Measurements from ENCODE around the gene KIF16B. TPM values are rescaled to one million over a fixed set of nuclear protein-coding genes. Genes with fewer than 3 reads are reported as not detected.

Gene KIF16B
- total RNA-seq, 1 experiment from 2014 or later, result 7.6 TPM

DNA sequence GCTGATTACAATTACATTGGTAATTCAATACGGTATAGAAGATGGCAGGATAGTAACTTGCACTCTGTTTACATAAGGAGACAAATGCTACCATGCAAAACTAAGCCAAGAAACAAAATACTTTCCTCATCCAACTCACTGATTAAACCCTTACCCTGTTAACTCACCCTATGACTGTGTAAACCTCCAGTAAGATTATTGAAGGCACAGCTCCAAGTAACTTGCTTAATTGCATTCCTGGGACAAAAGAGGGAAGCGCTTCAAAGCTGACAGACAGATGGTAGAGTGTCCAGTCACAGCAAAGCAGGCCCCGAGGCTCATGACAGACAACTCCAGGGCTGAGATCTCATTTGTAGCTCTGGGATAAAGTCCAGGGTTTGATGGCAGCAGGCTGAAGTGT lies 6.9 kb upstream of the KIF16B start (continued):
- TF ChIP-seq FOXK1 (CRISPR knock-in tag; IDR thresholded peaks at IDR 0.05), result no peak
- no peak for TF ChIP-seq CBFB (CRISPR knock-in tag; IDR thresholded peaks at IDR 0.05; ENCODE audit: low read depth)
- TF ChIP-seq, protein P1, sequence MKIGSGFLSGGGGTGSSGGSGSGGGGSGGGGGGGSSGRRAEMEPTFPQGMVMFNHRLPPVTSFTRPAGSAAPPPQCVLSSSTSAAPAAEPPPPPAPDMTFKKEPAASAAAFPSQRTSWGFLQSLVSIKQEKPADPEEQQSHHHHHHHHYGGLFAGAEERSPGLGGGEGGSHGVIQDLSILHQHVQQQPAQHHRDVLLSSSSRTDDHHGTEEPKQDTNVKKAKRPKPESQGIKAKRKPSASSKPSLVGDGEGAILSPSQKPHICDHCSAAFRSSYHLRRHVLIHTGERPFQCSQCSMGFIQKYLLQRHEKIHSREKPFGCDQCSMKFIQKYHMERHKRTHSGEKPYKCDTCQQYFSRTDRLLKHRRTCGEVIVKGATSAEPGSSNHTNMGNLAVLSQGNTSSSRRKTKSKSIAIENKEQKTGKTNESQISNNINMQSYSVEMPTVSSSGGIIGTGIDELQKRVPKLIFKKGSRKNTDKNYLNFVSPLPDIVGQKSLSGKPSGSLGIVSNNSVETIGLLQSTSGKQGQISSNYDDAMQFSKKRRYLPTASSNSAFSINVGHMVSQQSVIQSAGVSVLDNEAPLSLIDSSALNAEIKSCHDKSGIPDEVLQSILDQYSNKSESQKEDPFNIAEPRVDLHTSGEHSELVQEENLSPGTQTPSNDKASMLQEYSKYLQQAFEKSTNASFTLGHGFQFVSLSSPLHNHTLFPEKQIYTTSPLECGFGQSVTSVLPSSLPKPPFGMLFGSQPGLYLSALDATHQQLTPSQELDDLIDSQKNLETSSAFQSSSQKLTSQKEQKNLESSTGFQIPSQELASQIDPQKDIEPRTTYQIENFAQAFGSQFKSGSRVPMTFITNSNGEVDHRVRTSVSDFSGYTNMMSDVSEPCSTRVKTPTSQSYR (CRISPR knock-in tag; IDR thresholded peaks at IDR 0.05), result no peak
- no peak for TF ChIP-seq RELA (CRISPR knock-in tag; IDR thresholded peaks at IDR 0.05; ENCODE audit: borderline replicate concordance)
- TF ChIP-seq, protein P2, sequence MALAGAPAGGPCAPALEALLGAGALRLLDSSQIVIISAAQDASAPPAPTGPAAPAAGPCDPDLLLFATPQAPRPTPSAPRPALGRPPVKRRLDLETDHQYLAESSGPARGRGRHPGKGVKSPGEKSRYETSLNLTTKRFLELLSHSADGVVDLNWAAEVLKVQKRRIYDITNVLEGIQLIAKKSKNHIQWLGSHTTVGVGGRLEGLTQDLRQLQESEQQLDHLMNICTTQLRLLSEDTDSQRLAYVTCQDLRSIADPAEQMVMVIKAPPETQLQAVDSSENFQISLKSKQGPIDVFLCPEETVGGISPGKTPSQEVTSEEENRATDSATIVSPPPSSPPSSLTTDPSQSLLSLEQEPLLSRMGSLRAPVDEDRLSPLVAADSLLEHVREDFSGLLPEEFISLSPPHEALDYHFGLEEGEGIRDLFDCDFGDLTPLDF (CRISPR knock-in tag; IDR thresholded peaks at IDR 0.05), result no peak
- TF ChIP-seq NR1H2 (CRISPR knock-in tag; IDR thresholded peaks at IDR 0.05), result no peak
- TF ChIP-seq, protein P3, sequence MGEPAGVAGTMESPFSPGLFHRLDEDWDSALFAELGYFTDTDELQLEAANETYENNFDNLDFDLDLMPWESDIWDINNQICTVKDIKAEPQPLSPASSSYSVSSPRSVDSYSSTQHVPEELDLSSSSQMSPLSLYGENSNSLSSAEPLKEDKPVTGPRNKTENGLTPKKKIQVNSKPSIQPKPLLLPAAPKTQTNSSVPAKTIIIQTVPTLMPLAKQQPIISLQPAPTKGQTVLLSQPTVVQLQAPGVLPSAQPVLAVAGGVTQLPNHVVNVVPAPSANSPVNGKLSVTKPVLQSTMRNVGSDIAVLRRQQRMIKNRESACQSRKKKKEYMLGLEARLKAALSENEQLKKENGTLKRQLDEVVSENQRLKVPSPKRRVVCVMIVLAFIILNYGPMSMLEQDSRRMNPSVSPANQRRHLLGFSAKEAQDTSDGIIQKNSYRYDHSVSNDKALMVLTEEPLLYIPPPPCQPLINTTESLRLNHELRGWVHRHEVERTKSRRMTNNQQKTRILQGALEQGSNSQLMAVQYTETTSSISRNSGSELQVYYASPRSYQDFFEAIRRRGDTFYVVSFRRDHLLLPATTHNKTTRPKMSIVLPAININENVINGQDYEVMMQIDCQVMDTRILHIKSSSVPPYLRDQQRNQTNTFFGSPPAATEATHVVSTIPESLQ (CRISPR knock-in tag; IDR thresholded peaks at IDR 0.05), result no peak

DNA sequence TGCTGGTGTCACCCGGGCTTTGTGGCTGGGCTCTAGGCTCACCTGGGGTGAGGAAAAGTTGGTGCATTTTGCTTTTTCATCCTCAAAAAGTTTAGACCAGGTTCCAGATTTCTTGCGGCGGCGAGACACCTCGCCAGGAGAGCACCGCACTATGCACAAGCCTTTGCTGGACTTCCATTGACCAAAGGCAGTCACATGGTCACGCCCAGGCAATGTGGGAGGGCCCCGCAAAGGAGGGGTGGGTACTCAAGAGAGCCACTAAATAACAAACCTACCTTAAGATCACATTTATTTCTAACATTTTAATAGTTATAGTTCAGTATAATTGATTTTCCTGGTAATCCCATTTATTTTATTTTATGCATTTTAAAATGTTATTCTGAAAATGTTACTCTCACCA lies 3.0 kb upstream of the KIF16B start:
- H3K27me3 Mint-ChIP-seq (ENCODE audit: low read depth), result no peaks in the 10 kb centered on the region
- DNase-seq (ENCODE audit: low spot score) (peak; percentile 28), ATAC-seq (no peak)
- peak overlapping the region; percentile 84 for H3K4me3 Mint-ChIP-seq
- no peaks in the 10 kb centered on the region; the same call in 1 of the 2 replicates for H3K9me3 Mint-ChIP-seq
- POLR2A ChIA-PET, result no interaction called here
- no peaks in the 10 kb centered on the region for H3K36me3 Mint-ChIP-seq
- CTCF ChIA-PET, result interaction anchor here (1.2 kb wide), 1 partner anchor 41 kb away, joined by 3 read pairs; no protein-coding TSS in a partner anchor
- no peak overlapping the region for H3K27ac Mint-ChIP-seq
- peaks cover 43% of the 10 kb centered on the region for H3K4me1 Mint-ChIP-seq
- no peak for TF ChIP-seq ZNF263 (CRISPR knock-in tag; IDR thresholded peaks at IDR 0.05; ENCODE audit: low read depth)
- TF ChIP-seq ZNF423 (CRISPR knock-in tag; IDR thresholded peaks at IDR 0.05), result no peak
- TF ChIP-seq ATF1 (CRISPR knock-in tag; IDR thresholded peaks at IDR 0.05), result no peak
- TF ChIP-seq, protein P4, sequence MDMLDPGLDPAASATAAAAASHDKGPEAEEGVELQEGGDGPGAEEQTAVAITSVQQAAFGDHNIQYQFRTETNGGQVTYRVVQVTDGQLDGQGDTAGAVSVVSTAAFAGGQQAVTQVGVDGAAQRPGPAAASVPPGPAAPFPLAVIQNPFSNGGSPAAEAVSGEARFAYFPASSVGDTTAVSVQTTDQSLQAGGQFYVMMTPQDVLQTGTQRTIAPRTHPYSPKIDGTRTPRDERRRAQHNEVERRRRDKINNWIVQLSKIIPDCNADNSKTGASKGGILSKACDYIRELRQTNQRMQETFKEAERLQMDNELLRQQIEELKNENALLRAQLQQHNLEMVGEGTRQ (CRISPR knock-in tag; IDR thresholded peaks at IDR 0.05), result peak; percentile 70
- TF ChIP-seq JUN (CRISPR knock-in tag; IDR thresholded peaks at IDR 0.05), result no peak
- no peak for TF ChIP-seq IRF2 (CRISPR knock-in tag; IDR thresholded peaks at IDR 0.05; ENCODE audit: borderline replicate concordance, low read depth)
- TF ChIP-seq, protein P5, sequence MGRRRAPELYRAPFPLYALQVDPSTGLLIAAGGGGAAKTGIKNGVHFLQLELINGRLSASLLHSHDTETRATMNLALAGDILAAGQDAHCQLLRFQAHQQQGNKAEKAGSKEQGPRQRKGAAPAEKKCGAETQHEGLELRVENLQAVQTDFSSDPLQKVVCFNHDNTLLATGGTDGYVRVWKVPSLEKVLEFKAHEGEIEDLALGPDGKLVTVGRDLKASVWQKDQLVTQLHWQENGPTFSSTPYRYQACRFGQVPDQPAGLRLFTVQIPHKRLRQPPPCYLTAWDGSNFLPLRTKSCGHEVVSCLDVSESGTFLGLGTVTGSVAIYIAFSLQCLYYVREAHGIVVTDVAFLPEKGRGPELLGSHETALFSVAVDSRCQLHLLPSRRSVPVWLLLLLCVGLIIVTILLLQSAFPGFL (CRISPR knock-in tag; IDR thresholded peaks at IDR 0.05; ENCODE audit: borderline replicate concordance), result no peak
- no peak for TF ChIP-seq ESRRA (CRISPR knock-in tag; IDR thresholded peaks at IDR 0.05; ENCODE audit: borderline replicate concordance)
- TF ChIP-seq, protein P6, sequence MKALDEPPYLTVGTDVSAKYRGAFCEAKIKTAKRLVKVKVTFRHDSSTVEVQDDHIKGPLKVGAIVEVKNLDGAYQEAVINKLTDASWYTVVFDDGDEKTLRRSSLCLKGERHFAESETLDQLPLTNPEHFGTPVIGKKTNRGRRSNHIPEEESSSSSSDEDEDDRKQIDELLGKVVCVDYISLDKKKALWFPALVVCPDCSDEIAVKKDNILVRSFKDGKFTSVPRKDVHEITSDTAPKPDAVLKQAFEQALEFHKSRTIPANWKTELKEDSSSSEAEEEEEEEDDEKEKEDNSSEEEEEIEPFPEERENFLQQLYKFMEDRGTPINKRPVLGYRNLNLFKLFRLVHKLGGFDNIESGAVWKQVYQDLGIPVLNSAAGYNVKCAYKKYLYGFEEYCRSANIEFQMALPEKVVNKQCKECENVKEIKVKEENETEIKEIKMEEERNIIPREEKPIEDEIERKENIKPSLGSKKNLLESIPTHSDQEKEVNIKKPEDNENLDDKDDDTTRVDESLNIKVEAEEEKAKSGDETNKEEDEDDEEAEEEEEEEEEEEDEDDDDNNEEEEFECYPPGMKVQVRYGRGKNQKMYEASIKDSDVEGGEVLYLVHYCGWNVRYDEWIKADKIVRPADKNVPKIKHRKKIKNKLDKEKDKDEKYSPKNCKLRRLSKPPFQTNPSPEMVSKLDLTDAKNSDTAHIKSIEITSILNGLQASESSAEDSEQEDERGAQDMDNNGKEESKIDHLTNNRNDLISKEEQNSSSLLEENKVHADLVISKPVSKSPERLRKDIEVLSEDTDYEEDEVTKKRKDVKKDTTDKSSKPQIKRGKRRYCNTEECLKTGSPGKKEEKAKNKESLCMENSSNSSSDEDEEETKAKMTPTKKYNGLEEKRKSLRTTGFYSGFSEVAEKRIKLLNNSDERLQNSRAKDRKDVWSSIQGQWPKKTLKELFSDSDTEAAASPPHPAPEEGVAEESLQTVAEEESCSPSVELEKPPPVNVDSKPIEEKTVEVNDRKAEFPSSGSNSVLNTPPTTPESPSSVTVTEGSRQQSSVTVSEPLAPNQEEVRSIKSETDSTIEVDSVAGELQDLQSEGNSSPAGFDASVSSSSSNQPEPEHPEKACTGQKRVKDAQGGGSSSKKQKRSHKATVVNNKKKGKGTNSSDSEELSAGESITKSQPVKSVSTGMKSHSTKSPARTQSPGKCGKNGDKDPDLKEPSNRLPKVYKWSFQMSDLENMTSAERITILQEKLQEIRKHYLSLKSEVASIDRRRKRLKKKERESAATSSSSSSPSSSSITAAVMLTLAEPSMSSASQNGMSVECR (CRISPR knock-in tag; IDR thresholded peaks at IDR 0.05; ENCODE audit: borderline replicate concordance), result no peak
- TF ChIP-seq, protein P7, sequence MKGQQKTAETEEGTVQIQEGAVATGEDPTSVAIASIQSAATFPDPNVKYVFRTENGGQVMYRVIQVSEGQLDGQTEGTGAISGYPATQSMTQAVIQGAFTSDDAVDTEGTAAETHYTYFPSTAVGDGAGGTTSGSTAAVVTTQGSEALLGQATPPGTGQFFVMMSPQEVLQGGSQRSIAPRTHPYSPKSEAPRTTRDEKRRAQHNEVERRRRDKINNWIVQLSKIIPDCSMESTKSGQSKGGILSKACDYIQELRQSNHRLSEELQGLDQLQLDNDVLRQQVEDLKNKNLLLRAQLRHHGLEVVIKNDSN (CRISPR knock-in tag; IDR thresholded peaks at IDR 0.05), result 0 out of 2 replicates have a peak, but pooled peaks have one; percentile 25
- TF ChIP-seq CREM (CRISPR knock-in tag; IDR thresholded peaks at IDR 0.05), result no peak
- no peak for TF ChIP-seq MYBL2 (CRISPR knock-in tag; IDR thresholded peaks at IDR 0.05)

Measured in WTC11 (cell line).